DMS114 treated with DMSO at 0.1 percent for 48 hours (cell line): Measurements from ENCODE around the gene GADD45B.
"Not testable (repeated sequence)": the region's sequence is repeated elsewhere in the genome, so short reads cannot be mapped to it uniquely, and the experiment has no call there.

Experiments
- DNase-seq: peaks from one replicate; lab custom pipeline; 2025; ENCODE audit not compliant: unreplicated experiment; lab: John Stamatoyannopoulos, UW

GADD45B gene

GRCh38 chr19:2468596-2468995 is 7.3 kb upstream of the GADD45B start:
- no peak for DNase-seq

- no peak for DNase-seq
These were observed 6.6 kb upstream of the GADD45B start for GRCh38 chr19:2469102-2469914.

GRCh38 chr19:2469915-2470200 is 6.1 kb upstream of the GADD45B start:
- not testable (repeated sequence) for DNase-seq

- peak; percentile 71 for DNase-seq
These were observed 1.5 kb upstream of the GADD45B start for GRCh38 chr19:2474232-2475017.

- DNase-seq, result peak; percentile 11
These were observed 767 bp upstream of the GADD45B start for GRCh38 chr19:2475018-2475701.

GRCh38 chr19:2476451-2477140 is 669 bp downstream of the GADD45B start:
- DNase-seq, result no peak

- DNase-seq, result no peak
These were observed 1.3 kb downstream of the GADD45B start for GRCh38 chr19:2477141-2477710.

- DNase-seq, result peak; percentile 23
These were observed 1.8 kb downstream of the GADD45B start for GRCh38 chr19:2477732-2478191.

- DNase-seq, result peak; percentile 33
These were observed 2.4 kb downstream of the GADD45B start for GRCh38 chr19:2478278-2478755.

GRCh38 chr19:2478756-2479555 is 3.0 kb downstream of the GADD45B start:
- DNase-seq, result no peak

- no peak for DNase-seq
These were observed 3.7 kb downstream of the GADD45B start for GRCh38 chr19:2479556-2480194.

GRCh38 chr19:2481466-2481865 is 5.5 kb downstream of the GADD45B start:
- DNase-seq, result no peak

- no peak for DNase-seq
These were observed 6.6 kb downstream of the GADD45B start for GRCh38 chr19:2482354-2483038.

- no peak for DNase-seq
These were observed 7.2 kb downstream of the GADD45B start for GRCh38 chr19:2483084-2483483.

- DNase-seq, result no peak
These were observed 7.7 kb downstream of the GADD45B start for GRCh38 chr19:2483484-2484151.

- no peak for DNase-seq
These were observed 8.4 kb downstream of the GADD45B start for GRCh38 chr19:2484178-2484937.

- no peak for DNase-seq
These were observed 9.5 kb downstream of the GADD45B start for GRCh38 chr19:2485428-2485827.

- no peak for DNase-seq
These were observed 11.2 kb downstream of the GADD45B start for GRCh38 chr19:2487090-2487489.
